Hematopoietic multipotent progenitor cell treated with erythropoietin and hydrocortisone succinate and interleukin-3 and kit ligand, for 6 days (in vitro differentiated cells): Measurements from ENCODE around the gene ECSIT.
"Not testable (repeated sequence)": the region's sequence is repeated elsewhere in the genome, so short reads cannot be mapped to it uniquely, and the experiment has no call there.

Experiments
- DNase-seq: peaks from one replicate; pipeline ENCODE4 v3.0.0-alpha.2; 2015

The ECSIT gene

GRCh38 chr19:11528551-11529341 is at the start of gene ECSIT:
Gene ECSIT, minus strand, starts transcription at chr19:11529134. Its CDS starts 9,964 bp downstream, at chr19:11519170.
- peak; percentile 99 for DNase-seq

GRCh38 chr19:11577451-11578257 is 48.7 kb upstream of the ECSIT start, which contains the start of gene ACP5:
Gene ACP5, minus strand, starts transcription at chr19:11577645. Its CDS starts 328 bp downstream, at chr19:11577317.
- no peak for DNase-seq

- DNase-seq = no peak
These were observed 47.3 kb upstream of the ECSIT start for GRCh38 chr19:11576227-11576626.

GRCh38 chr19:11574689-11575088 is 45.8 kb upstream of the ECSIT start:
- no peak for DNase-seq

- DNase-seq = not testable (repeated sequence)
These were observed 44.8 kb upstream of the ECSIT start for GRCh38 chr19:11573763-11574162.

- DNase-seq = not testable (repeated sequence)
These were observed 44.4 kb upstream of the ECSIT start for GRCh38 chr19:11573354-11573753.

GRCh38 chr19:11570039-11570462 is 41.1 kb upstream of the ECSIT start:
- peak; percentile 65 for DNase-seq

- no peak for DNase-seq
These were observed 37.2 kb upstream of the ECSIT start for GRCh38 chr19:11566164-11566563.

GRCh38 chr19:11565649-11565980 is 36.7 kb upstream of the ECSIT start:
- DNase-seq = not testable (repeated sequence)

- peak; percentile 39 for DNase-seq
These were observed 35.3 kb upstream of the ECSIT start for GRCh38 chr19:11564082-11564807.

GRCh38 chr19:11563532-11563931 is 34.6 kb upstream of the ECSIT start:
- DNase-seq = peak; percentile 81

GRCh38 chr19:11560404-11561051 is 31.6 kb upstream of the ECSIT start:
- DNase-seq = peak; percentile 99

GRCh38 chr19:11558881-11559828 is 30.2 kb upstream of the ECSIT start, which contains the start of gene ELOF1:
Gene ELOF1, minus strand, starts transcription at chr19:11559230. Its CDS starts 4,883 bp downstream, at chr19:11554347.
- DNase-seq = peak; percentile 99

GRCh38 chr19:11556634-11557420 is 27.9 kb upstream of the ECSIT start:
- DNase-seq = no peak

GRCh38 chr19:11555246-11555645 is 26.3 kb upstream of the ECSIT start:
- DNase-seq = no peak

- DNase-seq = no peak
These were observed 25.2 kb upstream of the ECSIT start for GRCh38 chr19:11554160-11554559.

- no peak for DNase-seq
These were observed 23.9 kb upstream of the ECSIT start for GRCh38 chr19:11552666-11553372.

GRCh38 chr19:11551603-11552235 is 22.8 kb upstream of the ECSIT start:
- peak; percentile 52 for DNase-seq

- no peak for DNase-seq
These were observed 21.3 kb upstream of the ECSIT start for GRCh38 chr19:11550265-11550664.
